ENCODE data around the gene SP8.

DNA sequence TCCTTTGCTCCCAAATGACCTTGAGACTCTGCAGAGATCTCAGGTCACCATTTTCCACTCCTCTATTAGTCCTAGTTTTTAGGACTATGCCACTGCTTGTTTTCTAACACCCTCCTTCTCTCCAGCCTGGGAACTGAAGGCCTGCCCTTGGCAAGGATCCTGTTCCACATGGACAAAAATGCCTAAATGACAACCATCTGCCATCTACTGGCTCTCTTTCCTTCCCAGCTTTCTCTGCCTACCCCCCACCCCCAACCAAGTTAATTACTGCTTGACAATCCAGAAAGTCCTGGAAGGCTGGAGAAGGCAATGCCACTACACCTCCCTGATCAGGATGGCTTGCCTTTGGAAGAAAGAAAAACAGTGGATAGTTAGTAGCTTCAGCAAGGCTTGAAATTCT, 44.8 kb upstream of the SP8 start:
- TF ChIP-seq CTCF (IDR thresholded peaks at IDR 0.05) (no peak), POLR2A (IDR thresholded peaks at IDR 0.05) (no peak)

All from heart left ventricle (tissue), 13 donors.